HepG2 (cell line): ENCODE results near the gene GPR37L1. TPM values are rescaled to one million over a fixed set of nuclear protein-coding genes. Genes with fewer than 3 reads are reported as not detected.
A peak's percentile ranks its signal among the peaks of the same experiment; 100 is the strongest.

Source experiments
- ATAC-seq: fragments of 200-7000 bp; cut with Tn5 transposase; 3 replicates; pipeline ENCODE4 v1.9.1; 2020; ENCODE audit warnings: mild to moderate bottlenecking, moderate library complexity
- BruUV-seq: library from RNA; stranded (reverse); fragments of 400-500 nt; replicated peaks from 2 replicates; lab custom pipeline; 2021; lab: Mats Ljungman, UMichigan
- CTCF ChIA-PET: fragments of 300-600 bp; formaldehyde crosslinking; extraction: SDS; loops from one replicate; lab custom pipeline; 2021; ENCODE audit warnings: low total read pairs, inconsistent platforms, low intra/inter-chr PET ratio; lab: Yijun Ruan, JAX
- POLR2A ChIA-PET: fragments of 350-600 bp; sonication (Branson Sonifier 250); formaldehyde crosslinking; loops from one replicate; lab custom pipeline; 2020; ENCODE audit warnings: antibody characterized with exemption, inconsistent platforms; lab: Yijun Ruan, JAX
- DNase-seq: peaks from one replicate; pipeline ENCODE4 v3.0.0-alpha.2; 2015; ENCODE audit warnings: low spot score
- FAIRE-seq: peaks from 3 replicates; lab custom pipeline; 2011; peaks lifted over from hg19 to GRCh38; lab: Jason Lieb, UNC
- H2AFZ ChIP-seq: one replicate; pipeline ENCODE4 v1.6.1; 2011; ENCODE audit warnings: low read length, inconsistent platforms
- H3K27ac ChIP-seq: fragments of 300-600 bp; 3 replicates; pipeline ENCODE4 v1.8.0; 2011; ENCODE audit warnings: mixed run types, mild to moderate bottlenecking, mixed read lengths, low read length, inconsistent platforms; ENCODE audit not compliant: insufficient read depth; ENCODE audit errors: extremely low read length
- H3K27me3 ChIP-seq, 2 experiments: fragments of 200-600 bp in 1 of 2; 2 replicates in 1 of 2; 3 replicates in 1 of 2; pipeline versions ENCODE4 v1.6.0 to v1.8.0; 2011; ENCODE audit warnings: low read length in 2 of 2, mild to moderate bottlenecking in 2 of 2, moderate library complexity in 2 of 2, inconsistent platforms in 1 of 2; ENCODE audit not compliant: insufficient read depth in 2 of 2, control insufficient read depth in 1 of 2
- H3K36me3 ChIP-seq, 2 experiments: fragments of 200-600 bp in 1 of 2; replicated peaks in 1 of 2; 2 replicates in 1 of 2; 3 replicates in 1 of 2; pipeline versions ENCODE4 v1.5.1 to v1.8.0; 2011; ENCODE audit warnings: low read length in 2 of 2, inconsistent platforms in 1 of 2; ENCODE audit not compliant: insufficient read depth in 2 of 2, control insufficient read depth in 1 of 2
- H3K4me1 ChIP-seq: 2 replicates; pipeline ENCODE4 v1.5.1; 2012; ENCODE audit warnings: low read length, inconsistent platforms; ENCODE audit not compliant: insufficient read depth
- H3K4me2 ChIP-seq: 2 replicates; pipeline ENCODE4 v1.6.0; 2011; ENCODE audit warnings: low read depth, low read length, inconsistent platforms
- H3K4me3 ChIP-seq, 3 experiments: fragments of 200-600 bp in 1 of 3; sonication (generic), shearing (Covaris generic) in 1 of 3; replicated peaks in 1 of 3; 2 replicates each; pipeline ENCODE4 v1.5.1; 2011 to 2016; ENCODE audit warnings: low read length in 3 of 3, inconsistent platforms in 2 of 3, low read depth in 2 of 3, mild to moderate bottlenecking in 2 of 3, control low read depth in 1 of 3, mixed read lengths in 1 of 3; ENCODE audit not compliant: insufficient read depth in 1 of 3
- H3K79me2 ChIP-seq: one replicate; pipeline ENCODE4 v1.6.1; 2011; ENCODE audit warnings: low read length, inconsistent platforms; ENCODE audit not compliant: insufficient read depth
- H3K9ac ChIP-seq: 2 replicates; pipeline ENCODE4 v1.6.0; 2011; ENCODE audit warnings: mild to moderate bottlenecking, low read depth, low read length, inconsistent platforms; ENCODE audit not compliant: insufficient read depth
- H3K9me3 ChIP-seq: 2 replicates; pipeline ENCODE4 v1.5.1; 2012; ENCODE audit warnings: mild to moderate bottlenecking, low read length
- H4K20me1 ChIP-seq: 2 replicates; pipeline ENCODE4 v1.6.0; 2011; ENCODE audit warnings: inconsistent platforms, mild to moderate bottlenecking, low read length, moderate library complexity; ENCODE audit not compliant: insufficient read depth
- CBX1 ChIP-seq: IDR thresholded peaks from one replicate; pipeline ENCODE4 v1.6.1; 2016; ENCODE audit warnings: antibody characterized with exemption, low read depth
- ZNF18 ChIP-seq: sonication (generic); formaldehyde crosslinking; IDR thresholded peaks from 2 replicates; pipeline ENCODE4 v1.8.0; 2022; ENCODE audit warnings: mild to moderate bottlenecking, missing genetic modification reagents; ENCODE audit not compliant: insufficient replicate concordance
- WGBS: methylation state at CpG from one replicate; pipeline ENCODE4 v1.1.6; 2017; ENCODE audit warnings: low lambda C conversion rate; 5-methylcytosine and 5-hydroxymethylcytosine counted together
- in situ Hi-C: cut with HindIII; loops from 2 replicates; pipeline ENCODE4 v1.10.0; 2017; ENCODE audit warnings: low pct_unique_long_range_greater_than_20kb; ENCODE audit not compliant: extremely low pct_ligation_motif_present
- intact Hi-C: fragments of 100-400 bp; cut with micrococcal nuclease; formaldehyde crosslinking; loops from one replicate; pipeline ENCODE4 v1.10.0; 2022; ENCODE audit not compliant: unreplicated experiment
- polyA plus RNA-seq, 8 experiments: library from polyadenylated mRNA; depleted of rRNA in 3 of 8; stranded (reverse) in 7 of 8; unstranded in 1 of 8; fragments of >200 nt; fragmentation: Illumina TruSeq in 4 of 8; extraction: Trizol in 4 of 8; gene quantifications; 2 replicates each; pipeline versions ENCODE4 v1.2.1 to v1.2.3, GENCODE V29; 2011 to 2016; ENCODE audit warnings: low read depth in 4 of 8, missing spikeins in 1 of 8, mixed read lengths in 1 of 8; ENCODE audit not compliant: insufficient read depth in 1 of 8
- small RNA-seq, 3 experiments: library from RNA; depleted of rRNA; stranded (forward); fragments of <200 nt; gene quantifications; one replicate each; pipeline ENCODE3, GENCODE V24; 2012; ENCODE audit warnings: low read depth in 2 of 3, low replicate concordance in 1 of 3; ENCODE audit not compliant: insufficient read length in 3 of 3, insufficient read depth in 2 of 3
- total RNA-seq, 5 experiments: library from RNA; depleted of rRNA; stranded (reverse); fragments of >200 nt; fragmentation: Illumina TruSeq; extraction: Trizol; gene quantifications; 2 replicates each; pipeline ENCODE4 v1.2.3, GENCODE V29; 2016; ENCODE audit warnings: low read depth in 1 of 5

Gene GPR37L1
- total and polyA plus RNA-seq, 2 of the 13 experiments (the other 11 are each of a cell fraction or from before 2014, with no cell fraction given), result 0.13 TPM; not detected in 1

DNA sequence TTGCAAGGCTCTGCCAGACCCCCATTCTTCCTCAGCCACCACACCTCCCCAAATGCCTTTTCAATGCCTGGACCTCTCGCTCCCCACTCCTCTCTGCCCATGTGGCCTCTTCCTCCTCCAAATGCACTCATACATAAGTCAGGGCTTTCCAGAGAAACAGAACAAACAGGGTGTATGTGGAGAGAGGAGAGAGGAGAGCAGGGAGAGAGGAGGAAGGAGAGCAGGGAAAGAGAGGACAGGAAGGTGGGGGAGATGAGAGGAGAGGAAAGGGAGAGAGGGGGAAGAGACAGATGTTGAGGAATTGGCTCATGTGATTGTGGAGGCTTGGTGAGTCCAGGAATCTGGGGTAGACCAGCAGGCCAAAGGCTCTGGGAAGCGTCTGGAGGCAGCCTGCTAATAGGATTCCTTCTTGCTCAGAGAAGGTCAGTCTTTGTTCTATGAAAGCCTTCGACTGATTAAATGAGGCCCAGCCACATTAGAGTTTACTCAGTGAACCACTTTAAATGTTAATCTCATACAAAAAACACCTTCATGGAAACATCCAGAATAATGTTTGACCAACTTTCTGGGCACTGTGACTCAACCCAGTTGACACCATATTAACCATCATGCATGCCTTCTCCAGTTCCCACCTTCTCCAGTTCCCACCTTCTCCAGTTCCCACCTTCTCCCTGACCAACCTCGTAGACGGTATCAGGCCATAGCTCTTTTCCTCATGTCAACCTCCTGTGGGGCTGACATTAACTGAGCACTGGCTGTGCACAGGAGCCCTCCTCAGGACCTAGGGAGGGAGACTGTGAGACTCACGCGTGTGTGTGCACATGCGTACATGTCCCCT lies 59.5 kb downstream of the GPR37L1 start:
- ATAC-seq (no peak), DNase-seq (no peak), FAIRE-seq (no peak)
- Histone ChIP-seq H4K20me1 (0 out of 2 replicates have a peak, but pooled peaks cover 3% of the 10 kb centered on the region), H3K9me3 (no peaks in the 10 kb centered on the region), H3K27ac (no peak overlapping the region), H3K9ac (no peak overlapping the region), H3K36me3 (no peaks in the 10 kb centered on the region), H3K4me3 (no peak overlapping the region), H3K79me2 (no peaks in the 10 kb centered on the region), H3K4me2 (no peak overlapping the region), H3K27me3 (peaks cover 10 to 36% of the 10 kb centered on the region in 2 experiments; a peak in 4 of 5 replicates), H2AFZ (no peak overlapping the region), H3K4me1 (peaks cover 4% of the 10 kb centered on the region; the same call in 1 of the 2 replicates)
- CTCF ChIA-PET, result no interaction called here
- 23% methylated on average over 8 of the region's 8 CpGs for WGBS
- intact Hi-C loops, result no loop called here
- no TSS peak for BruUV-seq
- POLR2A ChIA-PET, result no interaction called here
- in situ Hi-C loops, result no loop called here
- TF ChIP-seq CBX1, result no peak
- TF ChIP-seq ZNF18 (CRISPR knock-in tag), result peak; percentile 65

Small RNA genes within 50 kb of the gene (small RNA-seq; reads per million reads assigned to genes)
- 0 reads per million in 3 experiments for gene CRIP1P3

Other genes starting within 250 kb of the GPR37L1 start
- 0.24 and 0.51 TPM in 2 replicates for gene SHISA4, start 234.0 kb upstream of the GPR37L1 start, total RNA-seq (2016; rRNA removed; fragmentation: Illumina TruSeq; extraction: Trizol)
- gene SHISA4, start 234.0 kb upstream of the GPR37L1 start, polyA plus RNA-seq (2011; rRNA removed), result 1.0 and 1.1 TPM in 2 replicates
- gene LMOD1, start 176.4 kb upstream of the GPR37L1 start, total RNA-seq (2016; rRNA removed; fragmentation: Illumina TruSeq; extraction: Trizol), result not detected in 2 replicates
- not detected in 2 replicates for gene LMOD1, start 176.4 kb upstream of the GPR37L1 start, polyA plus RNA-seq (2011; rRNA removed)
- 97.8 and 115 TPM in 2 replicates for gene TIMM17A, start 167.4 kb upstream of the GPR37L1 start, total RNA-seq (2016; rRNA removed; fragmentation: Illumina TruSeq; extraction: Trizol)
- gene TIMM17A, start 167.4 kb upstream of the GPR37L1 start, polyA plus RNA-seq (2011; rRNA removed), result 41.2 and 50.8 TPM in 2 replicates
- gene RNPEP, start 140.3 kb upstream of the GPR37L1 start, total RNA-seq (2016; rRNA removed; fragmentation: Illumina TruSeq; extraction: Trizol), result 38.4 and 39.5 TPM in 2 replicates
- gene RNPEP, start 140.3 kb upstream of the GPR37L1 start, polyA plus RNA-seq (2011; rRNA removed), result 18.1 and 20.6 TPM in 2 replicates
- gene ELF3, start 112.3 kb upstream of the GPR37L1 start, total RNA-seq (2016; rRNA removed; fragmentation: Illumina TruSeq; extraction: Trizol), result 7.9 and 11.5 TPM in 2 replicates
- gene ELF3, start 112.3 kb upstream of the GPR37L1 start, polyA plus RNA-seq (2011; rRNA removed), result 55.1 and 85.6 TPM in 2 replicates
- gene ARL8A, start 21.8 kb downstream of the GPR37L1 start, total RNA-seq (2016; rRNA removed; fragmentation: Illumina TruSeq; extraction: Trizol), result 2.2 and 2.7 TPM in 2 replicates
- gene ARL8A, start 21.8 kb downstream of the GPR37L1 start, polyA plus RNA-seq (2011; rRNA removed), result 18.8 and 23.4 TPM in 2 replicates
- gene PTPN7, start 37.7 kb downstream of the GPR37L1 start, total RNA-seq (2016; rRNA removed; fragmentation: Illumina TruSeq; extraction: Trizol), result not detected in 2 replicates
- 0.05 TPM in 1 of 2 replicates, not detected in the other for gene PTPN7, start 37.7 kb downstream of the GPR37L1 start, polyA plus RNA-seq (2011; rRNA removed)
- not detected in 2 replicates for gene LGR6, start 70.9 kb downstream of the GPR37L1 start, total RNA-seq (2016; rRNA removed; fragmentation: Illumina TruSeq; extraction: Trizol)
- 0.04 and 0.07 TPM in 2 replicates for gene LGR6, start 70.9 kb downstream of the GPR37L1 start, polyA plus RNA-seq (2011; rRNA removed)
- 95.2 and 130 TPM in 2 replicates for gene UBE2T, start 219.0 kb downstream of the GPR37L1 start, total RNA-seq (2016; rRNA removed; fragmentation: Illumina TruSeq; extraction: Trizol)
- 58.9 and 80.8 TPM in 2 replicates for gene UBE2T, start 219.0 kb downstream of the GPR37L1 start, polyA plus RNA-seq (2011; rRNA removed)
- gene PPP1R12B, start 225.8 kb downstream of the GPR37L1 start, total RNA-seq (2016; rRNA removed; fragmentation: Illumina TruSeq; extraction: Trizol), result 5.0 and 12.0 TPM in 2 replicates
- gene PPP1R12B, start 225.8 kb downstream of the GPR37L1 start, polyA plus RNA-seq (2011; rRNA removed), result 12.0 and 13.6 TPM in 2 replicates